GM12878 (cell line): Measurements from ENCODE around the gene TNFSF13. TPM values are rescaled to one million over a fixed set of nuclear protein-coding genes. Genes with fewer than 3 reads are reported as not detected.
A peak's percentile ranks its signal among the peaks of the same experiment; 100 is the strongest.

Experiments
- BACH1 ChIP-seq: fragments of 450-650 bp; IDR thresholded peaks from 2 replicates; pipeline ENCODE4 v1.6.1; 2017; ENCODE audit warnings: mild to moderate bottlenecking, borderline replicate concordance
- BMI1 ChIP-seq: fragments of 450-650 bp; IDR thresholded peaks from 2 replicates; pipeline ENCODE4 v1.6.1; 2016; ENCODE audit warnings: mild to moderate bottlenecking, moderate library complexity, borderline replicate concordance
- CREM ChIP-seq: IDR thresholded peaks from 2 replicates; pipeline ENCODE4 v1.6.1; 2014; ENCODE audit warnings: antibody characterized with exemption, low read depth
- EGR1 ChIP-seq, 2 experiments: IDR thresholded peaks; 1 replicate in 1 of 2; 2 replicates in 1 of 2; pipeline ENCODE4 v1.6.1; 2011 to 2012; ENCODE audit warnings: low read depth in 2 of 2, low read length in 2 of 2, borderline replicate concordance in 1 of 2, mild to moderate bottlenecking in 1 of 2, moderate library complexity in 1 of 2
- EP300 ChIP-seq, 2 experiments: fragments of 150-350 bp in 1 of 2; IDR thresholded peaks; 2 replicates each; pipeline ENCODE4 v1.6.1; 2011 to 2012; ENCODE audit warnings: low read depth in 2 of 2, low read length in 2 of 2, borderline replicate concordance in 1 of 2, improper control_type of control experiment in 1 of 2, inconsistent platforms in 1 of 2; ENCODE audit not compliant: control insufficient read depth in 1 of 2
- FOS ChIP-seq: IDR thresholded peaks from 3 replicates; pipeline ENCODE4 v1.6.1; 2011; ENCODE audit warnings: borderline replicate concordance; ENCODE audit not compliant: insufficient read length; ENCODE audit errors: extremely low read depth
- FOXK2 ChIP-seq: fragments of 450-650 bp; IDR thresholded peaks from 2 replicates; pipeline ENCODE4 v1.6.1; 2017; ENCODE audit warnings: mild to moderate bottlenecking, moderate library complexity
- HCFC1 ChIP-seq: fragments of 150-350 bp; IDR thresholded peaks from 2 replicates; pipeline ENCODE4 v1.6.1; 2014; ENCODE audit warnings: low read length
- IKZF2 ChIP-seq, 2 experiments: fragments of 450-650 bp; IDR thresholded peaks; 2 replicates each; pipeline ENCODE4 v1.6.1; 2017; ENCODE audit warnings: mild to moderate bottlenecking in 2 of 2, moderate library complexity in 2 of 2
- MEF2B ChIP-seq: fragments of 450-650 bp; IDR thresholded peaks from 2 replicates; pipeline ENCODE4 v1.6.1; 2018; ENCODE audit warnings: mild to moderate bottlenecking, moderate library complexity; ENCODE audit not compliant: partially characterized antibody, poor library complexity, severe bottlenecking
- NR2C2 ChIP-seq: IDR thresholded peaks from 2 replicates; pipeline ENCODE4 v1.6.1; 2011; ENCODE audit warnings: borderline replicate concordance, low read depth; ENCODE audit not compliant: control insufficient read depth, insufficient read length
- PAX8 ChIP-seq: fragments of 450-650 bp; IDR thresholded peaks from 2 replicates; pipeline ENCODE4 v1.6.1; 2017; ENCODE audit warnings: mild to moderate bottlenecking, moderate library complexity
- POLR2A ChIP-seq: IDR thresholded peaks from 2 replicates; pipeline ENCODE4 v1.6.1; 2011; ENCODE audit warnings: low read depth, mild to moderate bottlenecking, low read length
- POU2F2 ChIP-seq: IDR thresholded peaks from 3 replicates; pipeline ENCODE4 v1.6.1; 2011; ENCODE audit warnings: low read depth, mild to moderate bottlenecking, low read length, borderline replicate concordance
- SREBF2 ChIP-seq: IDR thresholded peaks from 2 replicates; pipeline ENCODE4 v1.6.1; 2012; ENCODE audit warnings: mild to moderate bottlenecking, low read length
- ZNF384 ChIP-seq: IDR thresholded peaks from 2 replicates; pipeline ENCODE4 v1.6.1; 2012; ENCODE audit warnings: low read depth, mild to moderate bottlenecking, low read length, improper control_type of control experiment, borderline replicate concordance
- ZNF622 ChIP-seq: fragments of 450-650 bp; IDR thresholded peaks from 2 replicates; pipeline ENCODE4 v1.6.1; 2017; ENCODE audit warnings: mild to moderate bottlenecking, inconsistent platforms
- ZSCAN29 ChIP-seq: fragments of 450-650 bp; IDR thresholded peaks from 2 replicates; pipeline ENCODE4 v1.6.1; 2017; ENCODE audit warnings: mild to moderate bottlenecking, moderate library complexity
- polyA plus RNA-seq, 11 experiments: library from polyadenylated mRNA; depleted of rRNA in 4 of 11; unstranded in 6 of 11; stranded (reverse) in 5 of 11; fragments of >200 nt; fragmentation: Nextera tagmentation in 4 of 11; fragmentation: Illumina TruSeq in 1 of 11; extraction: Ambion mirVana in 4 of 11; extraction: Trizol in 1 of 11; gene quantifications; 1 replicate in 1 of 11; 2 replicates in 10 of 11; pipeline versions ENCODE4 v1.2.1 to v1.2.3, GENCODE V29; 2011 to 2016; ENCODE audit warnings: inconsistent platforms in 2 of 11, missing spikeins in 2 of 11, low read depth in 1 of 11
- total RNA-seq, 4 experiments: library from RNA; depleted of rRNA in 3 of 4; stranded (reverse); fragments of >200 nt in 3 of 4; fragmentation: Illumina TruSeq in 1 of 4; extraction: Trizol in 1 of 4; gene quantifications; 2 replicates each; pipeline versions ENCODE4 v1.2.1 to v1.2.3, GENCODE V29; 2013 to 2021
- TF ChIP-seq, protein P1 (sequence below): fragments of 150-350 bp; IDR thresholded peaks from 2 replicates; pipeline ENCODE4 v1.6.1; 2016; ENCODE audit warnings: low read depth, low read length
- TF ChIP-seq, protein P2 (sequence below): fragments of 450-650 bp; IDR thresholded peaks from 2 replicates; pipeline ENCODE4 v1.6.1; 2016; ENCODE audit warnings: mild to moderate bottlenecking
- TF ChIP-seq, protein P3 (sequence below): fragments of 450-650 bp; IDR thresholded peaks from 2 replicates; pipeline ENCODE4 v1.6.1; 2018; ENCODE audit warnings: borderline replicate concordance, mild to moderate bottlenecking; ENCODE audit not compliant: partially characterized antibody
- TF ChIP-seq, protein P4 (sequence below): IDR thresholded peaks from 2 replicates; pipeline ENCODE4 v1.6.1; 2012; ENCODE audit warnings: low read depth, low read length, improper control_type of control experiment

Gene TNFSF13
- total and polyA plus RNA-seq, 10 of the 15 experiments (the other 5 are each of a cell fraction or from before 2014, with no cell fraction given) = 0.56 to 14.6 (median 9.7) TPM

DNA sequence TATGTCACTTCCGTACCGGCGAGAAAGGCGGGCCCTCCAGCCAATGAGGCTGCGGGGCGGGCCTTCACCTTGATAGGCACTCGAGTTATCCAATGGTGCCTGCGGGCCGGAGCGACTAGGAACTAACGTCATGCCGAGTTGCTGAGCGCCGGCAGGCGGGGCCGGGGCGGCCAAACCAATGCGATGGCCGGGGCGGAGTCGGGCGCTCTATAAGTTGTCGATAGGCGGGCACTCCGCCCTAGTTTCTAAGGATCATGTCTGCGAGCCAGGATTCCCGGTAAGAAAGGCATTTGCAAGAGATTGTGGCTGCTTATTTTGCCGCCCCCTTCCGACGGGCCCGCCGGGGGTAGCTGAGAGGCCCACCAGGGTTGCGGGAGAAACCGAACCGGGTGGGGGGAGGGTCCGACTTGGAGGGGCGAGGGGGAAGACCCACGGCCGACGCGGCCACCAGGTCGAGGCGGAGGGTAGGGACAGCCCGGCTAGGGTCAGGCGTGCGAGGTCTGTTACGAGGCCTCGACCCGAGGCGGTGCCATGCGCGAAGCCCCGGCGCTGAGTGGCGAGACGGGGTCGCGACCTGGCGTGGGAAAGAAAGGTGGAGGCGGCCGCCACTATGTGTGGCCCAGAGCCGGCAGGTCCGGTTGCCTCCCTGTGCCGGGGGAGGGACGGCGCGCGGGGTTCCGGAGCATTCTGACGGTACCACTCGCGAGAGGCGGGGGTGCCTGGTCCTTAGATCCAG is 14.2 kb downstream of the TNFSF13 start (continued):
- TF ChIP-seq FOS (peak; percentile 92), EGR1 (IDR thresholded peaks at IDR 0.05; ENCODE audit: borderline replicate concordance in 1 of 2, low read depth in 2 of 2, low read length in 2 of 2) (no peak), POU2F2 (peak; percentile 98), POLR2A (peak; percentile 85), NR2C2 (no peak), ZNF384 (no peak), ZSCAN29 (no peak), BACH1 (no peak; the same call in 1 of the 2 replicates), ZNF622 (no peak), HCFC1 (0 out of 2 replicates have a peak, but pooled peaks have one; percentile 60), IKZF2 (IDR thresholded peaks at IDR 0.05) (peak in 1 of 2 experiments; percentile 66; a peak in 1 of 4 replicates), FOXK2 (no peak), MEF2B (no peak), CREM (peak; percentile 95), PAX8 (no peak), SREBF2 (no peak), EP300 (IDR thresholded peaks at IDR 0.05; ENCODE audit: borderline replicate concordance in 1 of 2, control insufficient read depth in 1 of 2, low read depth in 2 of 2, low read length in 2 of 2) (no peak), BMI1 (peak; percentile 88)
- TF ChIP-seq, protein P1, sequence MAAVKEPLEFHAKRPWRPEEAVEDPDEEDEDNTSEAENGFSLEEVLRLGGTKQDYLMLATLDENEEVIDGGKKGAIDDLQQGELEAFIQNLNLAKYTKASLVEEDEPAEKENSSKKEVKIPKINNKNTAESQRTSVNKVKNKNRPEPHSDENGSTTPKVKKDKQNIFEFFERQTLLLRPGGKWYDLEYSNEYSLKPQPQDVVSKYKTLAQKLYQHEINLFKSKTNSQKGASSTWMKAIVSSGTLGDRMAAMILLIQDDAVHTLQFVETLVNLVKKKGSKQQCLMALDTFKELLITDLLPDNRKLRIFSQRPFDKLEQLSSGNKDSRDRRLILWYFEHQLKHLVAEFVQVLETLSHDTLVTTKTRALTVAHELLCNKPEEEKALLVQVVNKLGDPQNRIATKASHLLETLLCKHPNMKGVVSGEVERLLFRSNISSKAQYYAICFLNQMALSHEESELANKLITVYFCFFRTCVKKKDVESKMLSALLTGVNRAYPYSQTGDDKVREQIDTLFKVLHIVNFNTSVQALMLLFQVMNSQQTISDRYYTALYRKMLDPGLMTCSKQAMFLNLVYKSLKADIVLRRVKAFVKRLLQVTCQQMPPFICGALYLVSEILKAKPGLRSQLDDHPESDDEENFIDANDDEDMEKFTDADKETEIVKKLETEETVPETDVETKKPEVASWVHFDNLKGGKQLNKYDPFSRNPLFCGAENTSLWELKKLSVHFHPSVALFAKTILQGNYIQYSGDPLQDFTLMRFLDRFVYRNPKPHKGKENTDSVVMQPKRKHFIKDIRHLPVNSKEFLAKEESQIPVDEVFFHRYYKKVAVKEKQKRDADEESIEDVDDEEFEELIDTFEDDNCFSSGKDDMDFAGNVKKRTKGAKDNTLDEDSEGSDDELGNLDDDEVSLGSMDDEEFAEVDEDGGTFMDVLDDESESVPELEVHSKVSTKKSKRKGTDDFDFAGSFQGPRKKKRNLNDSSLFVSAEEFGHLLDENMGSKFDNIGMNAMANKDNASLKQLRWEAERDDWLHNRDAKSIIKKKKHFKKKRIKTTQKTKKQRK = peak; percentile 95
- TF ChIP-seq, protein P2, sequence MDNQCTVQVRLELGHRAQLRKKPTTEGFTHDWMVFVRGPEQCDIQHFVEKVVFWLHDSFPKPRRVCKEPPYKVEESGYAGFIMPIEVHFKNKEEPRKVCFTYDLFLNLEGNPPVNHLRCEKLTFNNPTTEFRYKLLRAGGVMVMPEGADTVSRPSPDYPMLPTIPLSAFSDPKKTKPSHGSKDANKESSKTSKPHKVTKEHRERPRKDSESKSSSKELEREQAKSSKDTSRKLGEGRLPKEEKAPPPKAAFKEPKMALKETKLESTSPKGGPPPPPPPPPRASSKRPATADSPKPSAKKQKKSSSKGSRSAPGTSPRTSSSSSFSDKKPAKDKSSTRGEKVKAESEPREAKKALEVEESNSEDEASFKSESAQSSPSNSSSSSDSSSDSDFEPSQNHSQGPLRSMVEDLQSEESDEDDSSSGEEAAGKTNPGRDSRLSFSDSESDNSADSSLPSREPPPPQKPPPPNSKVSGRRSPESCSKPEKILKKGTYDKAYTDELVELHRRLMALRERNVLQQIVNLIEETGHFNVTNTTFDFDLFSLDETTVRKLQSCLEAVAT = peak; percentile 91
- TF ChIP-seq, protein P3, sequence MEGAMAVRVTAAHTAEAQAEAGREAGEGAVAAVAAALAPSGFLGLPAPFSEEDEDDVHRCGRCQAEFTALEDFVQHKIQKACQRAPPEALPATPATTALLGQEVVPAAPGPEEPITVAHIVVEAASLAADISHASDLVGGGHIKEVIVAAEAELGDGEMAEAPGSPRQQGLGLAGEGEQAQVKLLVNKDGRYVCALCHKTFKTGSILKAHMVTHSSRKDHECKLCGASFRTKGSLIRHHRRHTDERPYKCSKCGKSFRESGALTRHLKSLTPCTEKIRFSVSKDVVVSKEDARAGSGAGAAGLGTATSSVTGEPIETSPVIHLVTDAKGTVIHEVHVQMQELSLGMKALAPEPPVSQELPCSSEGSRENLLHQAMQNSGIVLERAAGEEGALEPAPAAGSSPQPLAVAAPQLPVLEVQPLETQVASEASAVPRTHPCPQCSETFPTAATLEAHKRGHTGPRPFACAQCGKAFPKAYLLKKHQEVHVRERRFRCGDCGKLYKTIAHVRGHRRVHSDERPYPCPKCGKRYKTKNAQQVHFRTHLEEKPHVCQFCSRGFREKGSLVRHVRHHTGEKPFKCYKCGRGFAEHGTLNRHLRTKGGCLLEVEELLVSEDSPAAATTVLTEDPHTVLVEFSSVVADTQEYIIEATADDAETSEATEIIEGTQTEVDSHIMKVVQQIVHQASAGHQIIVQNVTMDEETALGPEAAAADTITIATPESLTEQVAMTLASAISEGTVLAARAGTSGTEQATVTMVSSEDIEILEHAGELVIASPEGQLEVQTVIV = no peak
- TF ChIP-seq, protein P4, sequence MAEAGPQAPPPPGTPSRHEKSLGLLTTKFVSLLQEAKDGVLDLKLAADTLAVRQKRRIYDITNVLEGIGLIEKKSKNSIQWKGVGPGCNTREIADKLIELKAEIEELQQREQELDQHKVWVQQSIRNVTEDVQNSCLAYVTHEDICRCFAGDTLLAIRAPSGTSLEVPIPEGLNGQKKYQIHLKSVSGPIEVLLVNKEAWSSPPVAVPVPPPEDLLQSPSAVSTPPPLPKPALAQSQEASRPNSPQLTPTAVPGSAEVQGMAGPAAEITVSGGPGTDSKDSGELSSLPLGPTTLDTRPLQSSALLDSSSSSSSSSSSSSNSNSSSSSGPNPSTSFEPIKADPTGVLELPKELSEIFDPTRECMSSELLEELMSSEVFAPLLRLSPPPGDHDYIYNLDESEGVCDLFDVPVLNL = 0 out of 2 replicates have a peak, but pooled peaks have one; percentile 3
